ENCODE results near the gene PRAMEF20. TPM values are rescaled to one million over a fixed set of nuclear protein-coding genes. Genes with fewer than 3 reads are reported as not detected.
"Not testable (repeated sequence)": the region's sequence is repeated elsewhere in the genome, so short reads cannot be mapped to it uniquely, and the experiment has no call there.

The PRAMEF20 gene
- total RNA-seq: not detected
- long read RNA-seq: 0 reads

DNA sequence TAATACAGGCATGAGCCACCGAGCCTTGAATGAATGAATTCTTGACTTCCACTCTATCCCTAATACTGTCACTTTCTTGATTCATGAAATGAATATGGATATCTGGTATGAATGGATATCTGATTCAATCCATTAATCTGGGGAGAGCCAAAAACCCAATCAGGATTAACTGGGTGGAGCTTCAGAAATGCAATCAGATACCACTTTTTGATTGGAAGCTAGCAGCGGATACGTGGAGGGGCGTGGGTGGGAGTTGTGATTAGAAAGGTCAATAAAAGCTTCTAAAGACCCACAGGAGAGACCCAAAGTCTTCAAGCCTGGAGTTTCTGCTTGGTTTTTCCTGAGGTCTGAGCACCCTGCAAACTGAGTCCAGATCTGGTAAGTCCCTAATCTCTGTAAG, at the start of gene PRAMEF20:
PRAMEF20 (plus strand) TSS at position 301 of the 400 bp plus-strand sequence. CDS start 5,905 bp downstream, outside the sequence.
- ATAC-seq; H3K4me3 ChIP-seq; H3K27ac ChIP-seq; H3K36me3 ChIP-seq; H3K27me3 ChIP-seq; H3K4me1 ChIP-seq; H3K9me3 ChIP-seq; DNase-seq; intact Hi-C loops (cut with DNase I): not testable (repeated sequence)

DNA sequence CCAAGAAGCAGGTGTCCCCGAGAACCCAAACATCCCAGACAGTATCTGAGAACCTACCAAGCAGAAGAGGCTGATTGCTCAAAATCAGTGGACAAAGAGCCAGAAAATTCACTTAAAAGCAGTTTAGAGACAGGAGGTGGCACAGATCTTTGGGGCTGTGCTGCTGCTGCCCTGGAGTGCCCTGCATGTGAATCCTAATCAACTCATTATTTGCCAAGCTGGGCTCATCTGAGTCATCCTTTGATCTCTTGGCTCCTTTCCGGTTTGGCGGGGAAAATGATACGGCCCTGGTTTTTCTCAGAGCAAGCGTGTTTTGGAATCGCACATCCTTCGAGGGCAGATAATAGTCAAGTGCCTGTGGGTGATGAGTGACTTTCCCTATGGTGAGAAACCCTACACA, 47.9 kb upstream of the PRAMEF20 start:
- H3K27me3 ChIP-seq; intact Hi-C loops (cut with DNase I); ATAC-seq; H3K9me3 ChIP-seq; DNase-seq; H3K27ac ChIP-seq; H3K4me3 ChIP-seq; H3K4me1 ChIP-seq; H3K36me3 ChIP-seq: not testable (repeated sequence)

DNA sequence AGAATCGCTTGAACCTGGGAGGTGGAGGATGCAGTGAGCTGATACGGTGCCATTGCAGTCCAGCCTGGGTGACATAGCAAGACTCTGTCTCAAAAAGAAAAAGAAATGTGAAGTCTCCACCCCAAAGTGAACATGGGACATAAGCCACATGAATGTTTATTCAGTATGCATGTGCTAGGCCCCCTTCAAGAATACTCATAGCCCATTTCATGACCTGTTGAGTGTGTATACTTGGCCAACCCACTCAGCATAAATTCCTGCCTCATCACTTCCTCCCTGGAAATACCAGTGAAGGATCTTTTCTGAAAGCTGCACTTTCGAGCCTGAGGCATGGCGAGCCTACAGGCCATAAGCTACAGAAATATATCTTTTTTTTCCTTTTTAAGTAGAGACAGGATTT, 45.3 kb upstream of the PRAMEF20 start:
- H3K4me3 ChIP-seq; H3K27ac ChIP-seq; H3K4me1 ChIP-seq; H3K9me3 ChIP-seq; H3K27me3 ChIP-seq; H3K36me3 ChIP-seq; intact Hi-C loops (cut with DNase I); DNase-seq: not testable (repeated sequence)
- ATAC-seq: peak; percentile 63

DNA sequence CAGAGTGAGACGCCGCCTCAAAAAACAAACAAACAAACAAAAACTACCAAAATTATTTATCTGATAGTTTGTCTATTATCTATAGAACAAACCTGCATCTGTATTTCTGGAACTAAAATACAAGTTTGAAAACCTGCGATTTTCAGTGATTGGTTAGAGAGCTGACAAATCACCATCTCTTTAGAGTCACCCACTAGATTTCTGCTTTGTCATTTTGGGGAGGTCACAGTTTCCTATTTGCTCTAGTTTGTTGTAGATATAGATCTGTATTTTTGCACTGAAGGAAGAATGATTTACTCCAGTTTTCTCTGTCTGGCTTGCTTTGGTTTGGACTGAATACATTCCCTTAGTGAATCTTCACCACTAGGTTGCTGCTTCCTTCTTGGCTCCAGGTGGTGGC, 43.7 kb upstream of the PRAMEF20 start:
- H3K4me3 ChIP-seq; H3K27me3 ChIP-seq; H3K9me3 ChIP-seq; H3K4me1 ChIP-seq; ATAC-seq; DNase-seq; intact Hi-C loops (cut with DNase I); H3K36me3 ChIP-seq; H3K27ac ChIP-seq: not testable (repeated sequence)

DNA sequence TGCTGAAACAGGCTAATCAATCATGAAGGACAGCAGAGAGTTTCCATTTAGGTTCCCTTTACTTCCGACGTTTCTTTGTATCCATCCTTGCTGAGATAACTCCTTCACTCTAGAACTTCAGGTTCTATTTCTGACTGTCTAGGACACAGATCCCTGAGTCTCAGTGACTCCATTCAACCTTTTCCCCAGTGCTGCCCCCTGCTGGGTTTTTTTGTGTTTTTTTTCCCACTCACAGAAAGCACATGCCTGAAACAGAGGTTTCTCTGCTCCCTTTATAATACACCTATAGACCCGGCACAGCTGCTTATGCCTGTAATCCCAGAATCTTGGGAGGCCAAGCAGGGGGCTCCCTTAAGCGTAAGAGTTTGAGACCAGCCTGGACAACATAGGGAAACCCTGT, 41.7 kb upstream of the PRAMEF20 start:
- DNase-seq; H3K27me3 ChIP-seq; ATAC-seq; H3K9me3 ChIP-seq; H3K36me3 ChIP-seq; H3K4me3 ChIP-seq; intact Hi-C loops (cut with DNase I); H3K27ac ChIP-seq; H3K4me1 ChIP-seq: not testable (repeated sequence)
- TF ChIP-seq, protein P1, sequence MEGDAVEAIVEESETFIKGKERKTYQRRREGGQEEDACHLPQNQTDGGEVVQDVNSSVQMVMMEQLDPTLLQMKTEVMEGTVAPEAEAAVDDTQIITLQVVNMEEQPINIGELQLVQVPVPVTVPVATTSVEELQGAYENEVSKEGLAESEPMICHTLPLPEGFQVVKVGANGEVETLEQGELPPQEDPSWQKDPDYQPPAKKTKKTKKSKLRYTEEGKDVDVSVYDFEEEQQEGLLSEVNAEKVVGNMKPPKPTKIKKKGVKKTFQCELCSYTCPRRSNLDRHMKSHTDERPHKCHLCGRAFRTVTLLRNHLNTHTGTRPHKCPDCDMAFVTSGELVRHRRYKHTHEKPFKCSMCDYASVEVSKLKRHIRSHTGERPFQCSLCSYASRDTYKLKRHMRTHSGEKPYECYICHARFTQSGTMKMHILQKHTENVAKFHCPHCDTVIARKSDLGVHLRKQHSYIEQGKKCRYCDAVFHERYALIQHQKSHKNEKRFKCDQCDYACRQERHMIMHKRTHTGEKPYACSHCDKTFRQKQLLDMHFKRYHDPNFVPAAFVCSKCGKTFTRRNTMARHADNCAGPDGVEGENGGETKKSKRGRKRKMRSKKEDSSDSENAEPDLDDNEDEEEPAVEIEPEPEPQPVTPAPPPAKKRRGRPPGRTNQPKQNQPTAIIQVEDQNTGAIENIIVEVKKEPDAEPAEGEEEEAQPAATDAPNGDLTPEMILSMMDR (IDR thresholded peaks at IDR 0.05): peak; percentile 13

DNA sequence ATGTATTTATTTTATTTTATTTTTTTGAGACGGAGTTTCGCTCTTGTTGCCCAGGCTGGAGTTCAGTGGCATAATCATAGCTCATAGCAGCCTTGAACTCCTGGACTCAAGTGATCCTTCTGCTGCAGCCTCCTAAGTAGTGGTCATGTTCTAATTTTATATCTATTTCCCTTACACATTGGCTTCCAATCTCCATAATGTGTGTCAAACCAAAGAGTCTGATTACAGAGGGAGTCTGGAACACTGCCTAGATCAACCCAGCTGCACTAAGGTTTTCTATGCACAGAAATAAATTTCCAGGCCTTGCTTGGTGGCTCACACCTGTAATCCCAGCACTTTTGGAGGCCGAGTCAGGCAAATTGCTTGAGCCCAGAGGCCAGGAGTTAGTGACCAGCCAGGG, 31.3 kb upstream of the PRAMEF20 start:
- DNase-seq: not testable (repeated sequence)

DNA sequence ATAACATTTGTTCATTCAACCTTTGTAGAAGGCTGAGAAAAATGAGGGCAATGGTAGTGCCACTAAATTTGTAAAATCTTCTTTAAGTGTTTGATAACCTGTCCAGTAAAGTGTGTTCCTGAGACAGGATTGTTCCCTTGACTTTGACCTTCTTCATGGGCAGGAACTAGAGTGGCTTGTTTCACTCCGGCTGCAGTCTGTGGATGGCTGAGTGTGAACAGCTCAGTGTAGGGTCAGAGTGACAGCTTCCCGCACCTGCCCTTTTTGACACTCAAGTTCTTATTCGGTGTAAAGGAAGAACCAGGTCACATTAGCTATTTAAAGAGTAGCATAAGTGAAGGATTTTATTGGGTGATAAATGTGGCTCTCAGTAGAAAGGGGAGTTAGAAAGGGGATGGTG, 29.9 kb upstream of the PRAMEF20 start:
- H3K27me3 ChIP-seq; H3K9me3 ChIP-seq; ATAC-seq; H3K36me3 ChIP-seq; DNase-seq; H3K4me1 ChIP-seq; intact Hi-C loops (cut with DNase I); H3K4me3 ChIP-seq; H3K27ac ChIP-seq: not testable (repeated sequence)

More for the DNA sequence above, 31.3 kb upstream of the PRAMEF20 start:
- H3K4me3 ChIP-seq; H3K27ac ChIP-seq; H3K36me3 ChIP-seq; H3K9me3 ChIP-seq; ATAC-seq; H3K4me1 ChIP-seq; H3K27me3 ChIP-seq; intact Hi-C loops (cut with DNase I): not testable (repeated sequence)

DNA sequence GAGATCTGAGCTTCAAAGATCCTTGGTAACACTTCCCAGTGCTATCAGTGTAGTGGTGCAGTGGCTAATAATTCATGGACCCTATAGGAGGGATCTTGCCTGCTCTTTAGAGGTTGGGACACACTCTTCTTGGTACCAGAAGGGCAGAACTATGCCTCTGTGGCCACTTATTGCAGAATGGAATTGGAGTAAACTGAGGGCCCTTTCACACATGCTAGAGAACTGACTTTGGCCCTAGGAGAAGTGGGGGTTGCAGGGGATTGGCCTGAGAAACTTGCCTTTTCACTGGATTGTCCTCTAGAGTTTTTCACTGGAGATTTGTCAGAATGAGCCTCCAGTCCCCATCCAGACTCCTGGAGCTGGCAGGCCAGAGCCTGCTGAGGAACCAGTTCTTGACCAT, 20.9 kb upstream of the PRAMEF20 start, which contains the start of gene PRAMEF17:
PRAMEF17 (plus strand) TSS at position 301 of the 400 bp plus-strand sequence; CDS start at position 327, 26 bp downstream.
- H3K4me3 ChIP-seq; intact Hi-C loops (cut with DNase I); ATAC-seq; H3K27ac ChIP-seq; H3K9me3 ChIP-seq; H3K4me1 ChIP-seq; H3K27me3 ChIP-seq; DNase-seq; H3K36me3 ChIP-seq: not testable (repeated sequence)

DNA sequence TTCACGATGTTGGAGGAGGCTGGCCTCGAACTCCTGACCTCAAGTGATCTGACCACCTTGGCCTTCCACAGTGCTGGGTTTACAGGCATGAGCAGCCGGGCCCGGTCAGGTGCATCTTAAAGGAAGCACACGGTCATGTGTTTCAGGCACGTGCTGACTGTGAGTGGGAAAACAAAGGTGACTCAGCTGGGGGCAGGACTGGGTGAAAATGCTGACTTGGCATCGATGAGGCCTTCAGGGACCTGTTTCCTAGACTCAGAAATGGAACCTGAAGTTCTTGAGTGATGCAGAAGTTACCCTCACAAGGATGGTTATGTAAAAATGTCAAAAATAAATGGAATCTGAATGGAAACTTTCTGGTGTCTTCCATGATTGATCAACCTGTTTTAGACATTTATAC, 17.2 kb upstream of the PRAMEF20 start:
- H3K27me3 ChIP-seq; H3K4me1 ChIP-seq; ATAC-seq; H3K27ac ChIP-seq; intact Hi-C loops (cut with DNase I); H3K36me3 ChIP-seq; DNase-seq; H3K9me3 ChIP-seq; H3K4me3 ChIP-seq: not testable (repeated sequence)

DNA sequence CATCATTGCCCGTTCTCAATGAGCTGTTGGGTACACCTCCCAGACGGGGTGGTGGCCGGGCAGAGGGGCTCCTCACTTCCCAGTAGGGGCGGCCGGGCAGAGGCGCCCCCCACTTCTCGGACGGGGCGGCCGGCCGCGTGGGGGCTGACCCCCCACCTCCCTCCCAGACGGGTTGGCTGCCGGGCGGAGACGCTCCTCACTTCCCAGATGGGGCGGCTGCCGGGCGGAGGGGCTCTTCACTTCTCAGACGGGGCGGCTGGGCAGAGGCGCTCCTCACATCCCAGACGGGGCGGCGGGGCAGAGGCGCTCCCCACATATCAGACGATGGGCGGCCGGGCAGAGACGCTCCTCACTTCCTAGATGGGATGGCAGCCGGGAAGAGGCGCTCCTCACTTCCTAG, 15.5 kb upstream of the PRAMEF20 start:
- H3K27ac ChIP-seq; H3K4me1 ChIP-seq; ATAC-seq; H3K36me3 ChIP-seq; H3K4me3 ChIP-seq; intact Hi-C loops (cut with DNase I); H3K27me3 ChIP-seq; DNase-seq; H3K9me3 ChIP-seq: not testable (repeated sequence)

DNA sequence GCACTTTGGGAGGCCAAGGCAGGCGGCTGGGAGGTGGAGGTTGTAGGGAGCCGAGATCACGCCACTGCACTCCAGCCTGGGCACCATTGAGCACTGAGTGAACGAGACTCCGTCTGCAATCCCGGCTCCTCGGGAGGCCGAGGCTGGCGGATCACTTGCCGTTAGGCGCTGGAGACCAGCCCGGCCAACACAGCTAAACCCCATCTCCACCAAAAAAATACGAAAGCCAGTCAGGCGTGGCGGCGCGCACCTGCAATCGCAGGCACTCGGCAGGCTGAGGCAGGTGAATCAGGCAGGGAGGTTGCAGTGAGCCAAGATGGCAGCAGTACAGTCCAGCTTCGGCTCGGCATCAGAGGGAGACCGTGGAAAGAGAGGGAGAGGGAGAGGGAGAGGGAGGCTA, 14.9 kb upstream of the PRAMEF20 start:
- H3K27ac ChIP-seq; H3K4me1 ChIP-seq; H3K36me3 ChIP-seq; DNase-seq; H3K4me3 ChIP-seq; H3K9me3 ChIP-seq; H3K27me3 ChIP-seq; ATAC-seq; intact Hi-C loops (cut with DNase I): not testable (repeated sequence)
